Mammary epithelial cell (primary cell): ENCODE data around the gene MCAT.

Source experiments
- EZH2 ChIP-seq: IDR thresholded peaks from 2 replicates; pipeline ENCODE4 v1.6.1; 2012; ENCODE audit warnings: low read length, inconsistent platforms, borderline replicate concordance
- TF ChIP-seq, protein P1 (sequence below), 2 donors: IDR thresholded peaks in 1 of 2; conservative IDR thresholded peaks in 1 of 2; 2 replicates each; pipeline ENCODE4 v1.5.1; 2011 to 2012; ENCODE audit warnings: inconsistent platforms in 2 of 2, low read length in 2 of 2, mild to moderate bottlenecking in 2 of 2, control low read depth in 1 of 2, low read depth in 1 of 2; ENCODE audit not compliant: insufficient read depth in 1 of 2; ENCODE audit errors: extremely low read depth in 1 of 2

DNA sequence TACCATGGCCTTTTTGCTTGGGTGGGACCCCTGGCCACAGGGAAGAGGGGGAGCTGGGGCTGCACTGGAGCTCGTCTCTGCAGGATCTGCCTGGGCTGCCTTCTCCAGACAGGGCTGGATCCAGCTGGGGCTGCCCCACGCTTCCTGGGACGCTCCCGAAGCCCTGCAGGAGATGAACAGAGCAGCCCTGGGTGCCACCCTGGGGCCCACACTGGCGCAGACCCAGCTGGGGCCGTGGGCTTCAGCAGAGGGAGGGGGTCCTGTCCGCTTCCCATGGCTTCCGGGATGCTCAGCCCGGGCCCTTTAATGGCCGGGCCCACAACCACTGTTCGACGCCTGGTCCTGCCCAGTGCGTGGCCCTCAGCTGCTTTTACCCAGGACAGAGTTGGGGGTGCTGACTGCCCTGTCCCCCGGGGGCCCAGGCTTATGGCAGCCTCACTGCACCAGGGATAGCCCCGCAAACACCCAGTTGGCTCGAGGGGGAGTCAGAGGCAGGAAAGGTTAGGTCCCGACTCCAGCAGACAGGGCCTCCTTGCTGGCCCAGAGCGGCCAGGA is 20.1 kb upstream of the MCAT start:
- TF ChIP-seq EZH2, result no peak
- TF ChIP-seq, protein P1, sequence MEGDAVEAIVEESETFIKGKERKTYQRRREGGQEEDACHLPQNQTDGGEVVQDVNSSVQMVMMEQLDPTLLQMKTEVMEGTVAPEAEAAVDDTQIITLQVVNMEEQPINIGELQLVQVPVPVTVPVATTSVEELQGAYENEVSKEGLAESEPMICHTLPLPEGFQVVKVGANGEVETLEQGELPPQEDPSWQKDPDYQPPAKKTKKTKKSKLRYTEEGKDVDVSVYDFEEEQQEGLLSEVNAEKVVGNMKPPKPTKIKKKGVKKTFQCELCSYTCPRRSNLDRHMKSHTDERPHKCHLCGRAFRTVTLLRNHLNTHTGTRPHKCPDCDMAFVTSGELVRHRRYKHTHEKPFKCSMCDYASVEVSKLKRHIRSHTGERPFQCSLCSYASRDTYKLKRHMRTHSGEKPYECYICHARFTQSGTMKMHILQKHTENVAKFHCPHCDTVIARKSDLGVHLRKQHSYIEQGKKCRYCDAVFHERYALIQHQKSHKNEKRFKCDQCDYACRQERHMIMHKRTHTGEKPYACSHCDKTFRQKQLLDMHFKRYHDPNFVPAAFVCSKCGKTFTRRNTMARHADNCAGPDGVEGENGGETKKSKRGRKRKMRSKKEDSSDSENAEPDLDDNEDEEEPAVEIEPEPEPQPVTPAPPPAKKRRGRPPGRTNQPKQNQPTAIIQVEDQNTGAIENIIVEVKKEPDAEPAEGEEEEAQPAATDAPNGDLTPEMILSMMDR (conservative IDR thresholded peaks at IDR 0.05 in 1 of 2, IDR thresholded peaks at IDR 0.05 in 1 of 2; ENCODE audit: extremely low read depth in 1 of 2, insufficient read depth in 1 of 2, low read depth in 1 of 2, low read length in 2 of 2), result no peak
